ENCODE measurements around the gene TMEM98. TPM values are rescaled to one million over a fixed set of nuclear protein-coding genes. Genes with fewer than 3 reads are reported as not detected.
"Not testable (repeated sequence)": the region's sequence is repeated elsewhere in the genome, so short reads cannot be mapped to it uniquely, and the experiment has no call there.

TMEM98 gene
- total RNA-seq, 1 donor from 2014 or later: 97.6 TPM

GRCh38 chr17:32985050-32985756 lies 57.2 kb downstream of the TMEM98 start:
- no peak overlapping the region for H3K4me3 Mint-ChIP-seq (ENCODE audit: unreplicated experiment)
- no peak for DNase-seq (ENCODE audit: extremely low spot score, unreplicated experiment)
- H3K27me3 Mint-ChIP-seq (ENCODE audit: unreplicated experiment): no peaks in the 10 kb centered on the region
- H3K9me3 Mint-ChIP-seq (ENCODE audit: unreplicated experiment): peaks cover 22% of the 10 kb centered on the region
- TF ChIP-seq, protein P1, sequence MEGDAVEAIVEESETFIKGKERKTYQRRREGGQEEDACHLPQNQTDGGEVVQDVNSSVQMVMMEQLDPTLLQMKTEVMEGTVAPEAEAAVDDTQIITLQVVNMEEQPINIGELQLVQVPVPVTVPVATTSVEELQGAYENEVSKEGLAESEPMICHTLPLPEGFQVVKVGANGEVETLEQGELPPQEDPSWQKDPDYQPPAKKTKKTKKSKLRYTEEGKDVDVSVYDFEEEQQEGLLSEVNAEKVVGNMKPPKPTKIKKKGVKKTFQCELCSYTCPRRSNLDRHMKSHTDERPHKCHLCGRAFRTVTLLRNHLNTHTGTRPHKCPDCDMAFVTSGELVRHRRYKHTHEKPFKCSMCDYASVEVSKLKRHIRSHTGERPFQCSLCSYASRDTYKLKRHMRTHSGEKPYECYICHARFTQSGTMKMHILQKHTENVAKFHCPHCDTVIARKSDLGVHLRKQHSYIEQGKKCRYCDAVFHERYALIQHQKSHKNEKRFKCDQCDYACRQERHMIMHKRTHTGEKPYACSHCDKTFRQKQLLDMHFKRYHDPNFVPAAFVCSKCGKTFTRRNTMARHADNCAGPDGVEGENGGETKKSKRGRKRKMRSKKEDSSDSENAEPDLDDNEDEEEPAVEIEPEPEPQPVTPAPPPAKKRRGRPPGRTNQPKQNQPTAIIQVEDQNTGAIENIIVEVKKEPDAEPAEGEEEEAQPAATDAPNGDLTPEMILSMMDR (IDR thresholded peaks at IDR 0.05): no peak
- H3K4me1 Mint-ChIP-seq (ENCODE audit: unreplicated experiment): no peaks in the 10 kb centered on the region
- no peaks in the 10 kb centered on the region for H3K36me3 Mint-ChIP-seq (ENCODE audit: unreplicated experiment)
- no peak overlapping the region for H3K27ac Mint-ChIP-seq (ENCODE audit: unreplicated experiment)

GRCh38 chr17:32987453-32987805 lies 59.5 kb downstream of the TMEM98 start:
- not testable (repeated sequence) for H3K27ac Mint-ChIP-seq (ENCODE audit: unreplicated experiment); DNase-seq (ENCODE audit: extremely low spot score, unreplicated experiment); H3K36me3 Mint-ChIP-seq (ENCODE audit: unreplicated experiment); H3K4me1 Mint-ChIP-seq (ENCODE audit: unreplicated experiment); H3K27me3 Mint-ChIP-seq (ENCODE audit: unreplicated experiment); H3K4me3 Mint-ChIP-seq (ENCODE audit: unreplicated experiment)
- H3K9me3 Mint-ChIP-seq (ENCODE audit: unreplicated experiment): peaks cover 16% of the 10 kb centered on the region

GRCh38 chr17:32987868-32988267 lies 59.9 kb downstream of the TMEM98 start:
- H3K4me1 Mint-ChIP-seq (ENCODE audit: unreplicated experiment); H3K27me3 Mint-ChIP-seq (ENCODE audit: unreplicated experiment); H3K27ac Mint-ChIP-seq (ENCODE audit: unreplicated experiment); DNase-seq (ENCODE audit: extremely low spot score, unreplicated experiment); H3K36me3 Mint-ChIP-seq (ENCODE audit: unreplicated experiment); H3K4me3 Mint-ChIP-seq (ENCODE audit: unreplicated experiment): not testable (repeated sequence)
- peaks cover 16% of the 10 kb centered on the region for H3K9me3 Mint-ChIP-seq (ENCODE audit: unreplicated experiment)

GRCh38 chr17:32988481-32989101 lies 60.6 kb downstream of the TMEM98 start:
- Mint-ChIP-seq H3K36me3 (ENCODE audit: unreplicated experiment) (no peaks in the 10 kb centered on the region), H3K4me1 (ENCODE audit: unreplicated experiment) (no peaks in the 10 kb centered on the region), H3K27me3 (ENCODE audit: unreplicated experiment) (no peaks in the 10 kb centered on the region), H3K4me3 (ENCODE audit: unreplicated experiment) (no peak overlapping the region), H3K9me3 (ENCODE audit: unreplicated experiment) (peaks cover 16% of the 10 kb centered on the region), H3K27ac (ENCODE audit: unreplicated experiment) (no peak overlapping the region)
- DNase-seq (ENCODE audit: extremely low spot score, unreplicated experiment): no peak
- TF ChIP-seq, protein P1 (IDR thresholded peaks at IDR 0.05): no peak

GRCh38 chr17:32992321-32993033 lies 64.5 kb downstream of the TMEM98 start:
- Mint-ChIP-seq H3K27ac (ENCODE audit: unreplicated experiment) (no peak overlapping the region), H3K27me3 (ENCODE audit: unreplicated experiment) (no peaks in the 10 kb centered on the region), H3K9me3 (ENCODE audit: unreplicated experiment) (peaks cover 16% of the 10 kb centered on the region), H3K36me3 (ENCODE audit: unreplicated experiment) (no peaks in the 10 kb centered on the region), H3K4me1 (ENCODE audit: unreplicated experiment) (no peaks in the 10 kb centered on the region), H3K4me3 (ENCODE audit: unreplicated experiment) (no peak overlapping the region)
- TF ChIP-seq, protein P1 (IDR thresholded peaks at IDR 0.05): no peak
- no peak for DNase-seq (ENCODE audit: extremely low spot score, unreplicated experiment)

- DNase-seq (ENCODE audit: extremely low spot score, unreplicated experiment): no peak
- Mint-ChIP-seq H3K27me3 (ENCODE audit: unreplicated experiment) (peaks cover 2% of the 10 kb centered on the region), H3K36me3 (ENCODE audit: unreplicated experiment) (no peaks in the 10 kb centered on the region), H3K4me1 (ENCODE audit: unreplicated experiment) (peaks cover 5% of the 10 kb centered on the region), H3K4me3 (ENCODE audit: unreplicated experiment) (no peak overlapping the region), H3K27ac (ENCODE audit: unreplicated experiment) (no peak overlapping the region), H3K9me3 (ENCODE audit: unreplicated experiment) (peaks cover 4% of the 10 kb centered on the region)
- TF ChIP-seq, protein P1 (IDR thresholded peaks at IDR 0.05): no peak
These were observed 66.0 kb downstream of the TMEM98 start for GRCh38 chr17:32993977-32994376.

All from osteocyte (in vitro differentiated cells).